Measurements from ENCODE around the gene GABBR2. TPM values are rescaled to one million over a fixed set of nuclear protein-coding genes. Genes with fewer than 3 reads are reported as not detected.
A peak's percentile ranks its signal among the peaks of the same experiment; 100 is the strongest.

The GABBR2 gene
- total and polyA plus RNA-seq, 2 experiments from 2014 or later, result 0.89 to 1.3 TPM

DNA sequence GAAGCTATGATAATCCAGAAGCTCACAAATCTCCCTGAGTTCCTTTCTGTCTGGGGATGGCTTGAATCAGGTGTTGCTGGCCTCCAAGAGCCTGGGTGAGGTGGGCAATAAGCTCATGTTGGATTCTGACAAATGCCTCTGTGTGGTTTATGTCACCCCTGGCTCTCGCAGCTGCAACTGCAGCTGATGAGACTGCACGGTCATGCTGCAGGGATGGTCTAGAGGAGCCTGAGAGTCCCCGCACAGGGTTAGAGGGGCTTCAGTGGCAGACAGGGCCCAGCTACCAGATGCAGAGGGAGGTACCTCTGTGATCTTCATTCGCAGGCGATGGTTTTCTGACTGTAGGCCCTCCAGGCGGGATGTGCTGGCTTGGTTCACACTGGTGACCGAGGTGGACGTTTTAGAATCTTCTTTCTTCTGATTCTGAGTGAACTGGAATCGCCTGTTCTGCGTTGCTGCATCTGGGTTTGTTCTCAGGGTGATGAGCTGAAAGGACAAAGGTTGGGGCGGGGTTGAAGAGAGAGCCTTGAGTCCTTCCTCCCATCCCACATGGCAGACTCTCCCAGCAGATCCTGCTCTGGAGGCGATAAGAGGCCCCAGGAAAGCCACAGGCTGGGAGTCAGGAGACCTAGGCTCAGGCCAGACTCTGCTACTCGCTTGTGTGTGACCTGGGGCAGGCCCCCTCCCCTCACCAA, 405.6 kb downstream of the GABBR2 start:
- peaks cover 6% of the 10 kb centered on the region for H3K27me3 Mint-ChIP-seq (ENCODE audit: insufficient read depth, low read depth, poor library complexity)
- Histone ChIP-seq H3K4me2 (no peak overlapping the region), H3F3A (replicated peaks; ENCODE audit: low read depth) (no peaks in the 10 kb centered on the region), H2AFZ (0 out of 2 replicates have a peak overlapping the region, but pooled peaks have one; percentile 28), H3K79me2 (replicated peaks; ENCODE audit: insufficient read depth) (no peaks in the 10 kb centered on the region), H4K20me1 (replicated peaks; ENCODE audit: insufficient read depth) (no peaks in the 10 kb centered on the region), H3K9me2 (ENCODE audit: insufficient read depth) (0 out of 2 replicates have a peak, but pooled peaks cover 2% of the 10 kb centered on the region), H3K4me3 (no peak overlapping the region), H3K36me3 (ENCODE audit: insufficient read depth) (no peaks in the 10 kb centered on the region), H3K27me3 (ENCODE audit: insufficient read depth) (no peaks in the 10 kb centered on the region), H3K27ac (ENCODE audit: low read depth) (no peak overlapping the region), H3K4me1 (ENCODE audit: insufficient read depth) (no peaks in the 10 kb centered on the region)
- peaks cover 4% of the 10 kb centered on the region; the same call in 1 of the 3 replicates for H3K4me1 Mint-ChIP-seq
- ATAC-seq (no peak), DNase-seq (ENCODE audit: low spot score) (no peak)
- H3K27ac Mint-ChIP-seq, result 0 out of 2 replicates have a peak overlapping the region, but pooled peaks have one; percentile 11
- H3K9me3 Mint-ChIP-seq, result no peaks in the 10 kb centered on the region
- no peak overlapping the region for H3K4me3 Mint-ChIP-seq
- no peaks in the 10 kb centered on the region for H3K36me3 Mint-ChIP-seq (ENCODE audit: low read depth)
- TF ChIP-seq, protein P1, sequence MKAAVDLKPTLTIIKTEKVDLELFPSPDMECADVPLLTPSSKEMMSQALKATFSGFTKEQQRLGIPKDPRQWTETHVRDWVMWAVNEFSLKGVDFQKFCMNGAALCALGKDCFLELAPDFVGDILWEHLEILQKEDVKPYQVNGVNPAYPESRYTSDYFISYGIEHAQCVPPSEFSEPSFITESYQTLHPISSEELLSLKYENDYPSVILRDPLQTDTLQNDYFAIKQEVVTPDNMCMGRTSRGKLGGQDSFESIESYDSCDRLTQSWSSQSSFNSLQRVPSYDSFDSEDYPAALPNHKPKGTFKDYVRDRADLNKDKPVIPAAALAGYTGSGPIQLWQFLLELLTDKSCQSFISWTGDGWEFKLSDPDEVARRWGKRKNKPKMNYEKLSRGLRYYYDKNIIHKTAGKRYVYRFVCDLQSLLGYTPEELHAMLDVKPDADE (IDR thresholded peaks at IDR 0.05), result no peak
- TF ChIP-seq EZH2phosphoT487 (IDR thresholded peaks at IDR 0.05; ENCODE audit: unreplicated experiment) (no peak), REST (IDR thresholded peaks at IDR 0.05; ENCODE audit: unreplicated experiment) (no peak), CREB1 (CRISPR knock-in tag; IDR thresholded peaks at IDR 0.05; ENCODE audit: low read depth) (no peak), NANOG (IDR thresholded peaks at IDR 0.05; ENCODE audit: borderline replicate concordance) (no peak), EZH2 (IDR thresholded peaks at IDR 0.05; ENCODE audit: low read depth, unreplicated experiment) (no peak), ZNF462 (CRISPR knock-in tag; IDR thresholded peaks at IDR 0.05) (no peak), POLR2AphosphoS5 (IDR thresholded peaks at IDR 0.05; ENCODE audit: low read depth) (no peak), ZNF331 (CRISPR knock-in tag; IDR thresholded peaks at IDR 0.05; ENCODE audit: low read depth) (no peak), ZNF114 (CRISPR knock-in tag; IDR thresholded peaks at IDR 0.05) (no peak)

Data from GM23338 (cell line).